Liver (tissue), 3 donors: ENCODE results near the gene WRNIP1.

Experiments
- ATF3 ChIP-seq: IDR thresholded peaks from 2 replicates; pipeline ENCODE4 v1.6.1; 2016; ENCODE audit warnings: antibody characterized with exemption
- CTCF ChIP-seq: fragments of 150-350 bp; IDR thresholded peaks from 2 replicates; pipeline ENCODE4 v1.5.1; 2017; ENCODE audit warnings: improper control_type of control experiment, low read depth, low read length; ENCODE audit not compliant: missing input control
- GABPA ChIP-seq, 2 donors: IDR thresholded peaks in 1 of 2; conservative IDR thresholded peaks in 1 of 2; 2 replicates each; pipeline ENCODE4 v1.6.1; 2016; ENCODE audit warnings: antibody characterized with exemption in 2 of 2, mild to moderate bottlenecking in 1 of 2, moderate library complexity in 1 of 2
- HNF4A ChIP-seq, 2 donors: conservative IDR thresholded peaks; 2 replicates each; pipeline ENCODE4 v1.6.1; 2016; ENCODE audit warnings: antibody characterized with exemption in 2 of 2, mild to moderate bottlenecking in 2 of 2
- HNF4G ChIP-seq: IDR thresholded peaks from 2 replicates; pipeline ENCODE4 v1.6.1; 2016; ENCODE audit warnings: antibody characterized with exemption
- JUND ChIP-seq, 2 donors: IDR thresholded peaks; 2 replicates each; pipeline ENCODE4 v1.6.1; 2016; ENCODE audit warnings: antibody characterized with exemption in 2 of 2
- RXRA ChIP-seq, 2 donors: IDR thresholded peaks; 2 replicates each; pipeline ENCODE4 v1.6.1; 2017 to 2018; ENCODE audit warnings: antibody characterized with exemption in 2 of 2, mild to moderate bottlenecking in 1 of 2
- SP1 ChIP-seq: IDR thresholded peaks from 2 replicates; pipeline ENCODE4 v1.6.1; 2018; ENCODE audit warnings: antibody characterized with exemption, mild to moderate bottlenecking
- donor health status: healthy.
- donor health status: healthy.

- TF ChIP-seq JUND (IDR thresholded peaks at IDR 0.05) (no peak), CTCF (peak; percentile 46), HNF4G (no peak), GABPA (IDR thresholded peaks at IDR 0.05 in 1 of 2, conservative IDR thresholded peaks at IDR 0.05 in 1 of 2) (no peak), HNF4A (conservative IDR thresholded peaks at IDR 0.05) (no peak), ATF3 (no peak), RXRA (IDR thresholded peaks at IDR 0.05) (no peak), SP1 (no peak)
Observed at GRCh38 chr6:2760882-2761842, 4.0 kb upstream of the WRNIP1 start.
